Measurements from ENCODE around the gene C4BPB. TPM values are rescaled to one million over a fixed set of nuclear protein-coding genes. Genes with fewer than 3 reads are reported as not detected.

Gene C4BPB
- total and polyA plus RNA-seq, 2 of the 8 experiments (the other 6 are each of a cell fraction or from before 2014, with no cell fraction given): not detected

GRCh38 chr1:207081806-207082205 is 6.9 kb upstream of the C4BPB start:
- H3K79me1 ChIP-seq (ENCODE audit: low read depth, low read length): no peaks in the 10 kb centered on the region
- H2BK5ac ChIP-seq (ENCODE audit: low read depth, low read length): no peak overlapping the region
- no peaks in the 10 kb centered on the region for H3K23me2 ChIP-seq (ENCODE audit: low read depth, low read length)
- no peak overlapping the region for H3K56ac ChIP-seq (replicated peaks; ENCODE audit: insufficient read length, low read depth, low read length)
- H4K20me1 ChIP-seq (replicated peaks in 1 of 2; ENCODE audit: control insufficient read depth in 1 of 2, insufficient read depth in 2 of 2, low read length in 2 of 2): no peaks in the 10 kb centered on the region
- H3K23ac ChIP-seq (ENCODE audit: insufficient read length): no peak overlapping the region
- H2BK12ac ChIP-seq (ENCODE audit: low read depth, low read length): no peak overlapping the region
- H3K4me2 ChIP-seq (ENCODE audit: insufficient read depth in 1 of 2, low read depth in 2 of 2, low read length in 2 of 2): no peak overlapping the region
- no peak overlapping the region for H3K18ac ChIP-seq (ENCODE audit: extremely low read depth, low read length)
- H3K79me2 ChIP-seq (ENCODE audit: control insufficient read depth in 1 of 2, insufficient read depth in 2 of 2, low read length in 2 of 2): no peaks in the 10 kb centered on the region
- no peak overlapping the region for H2BK15ac ChIP-seq (ENCODE audit: low read length)
- no peak overlapping the region for H2BK120ac ChIP-seq (replicated peaks; ENCODE audit: low read depth, low read length)
- FAIRE-seq (no peak), DNase-seq (ENCODE audit: low read depth in 1 of 2, low spot score in 2 of 2) (no peak)
- TF ChIP-seq YY1 (IDR thresholded peaks at IDR 0.05; ENCODE audit: low read depth, low read length): no peak
- TF ChIP-seq, protein P1, sequence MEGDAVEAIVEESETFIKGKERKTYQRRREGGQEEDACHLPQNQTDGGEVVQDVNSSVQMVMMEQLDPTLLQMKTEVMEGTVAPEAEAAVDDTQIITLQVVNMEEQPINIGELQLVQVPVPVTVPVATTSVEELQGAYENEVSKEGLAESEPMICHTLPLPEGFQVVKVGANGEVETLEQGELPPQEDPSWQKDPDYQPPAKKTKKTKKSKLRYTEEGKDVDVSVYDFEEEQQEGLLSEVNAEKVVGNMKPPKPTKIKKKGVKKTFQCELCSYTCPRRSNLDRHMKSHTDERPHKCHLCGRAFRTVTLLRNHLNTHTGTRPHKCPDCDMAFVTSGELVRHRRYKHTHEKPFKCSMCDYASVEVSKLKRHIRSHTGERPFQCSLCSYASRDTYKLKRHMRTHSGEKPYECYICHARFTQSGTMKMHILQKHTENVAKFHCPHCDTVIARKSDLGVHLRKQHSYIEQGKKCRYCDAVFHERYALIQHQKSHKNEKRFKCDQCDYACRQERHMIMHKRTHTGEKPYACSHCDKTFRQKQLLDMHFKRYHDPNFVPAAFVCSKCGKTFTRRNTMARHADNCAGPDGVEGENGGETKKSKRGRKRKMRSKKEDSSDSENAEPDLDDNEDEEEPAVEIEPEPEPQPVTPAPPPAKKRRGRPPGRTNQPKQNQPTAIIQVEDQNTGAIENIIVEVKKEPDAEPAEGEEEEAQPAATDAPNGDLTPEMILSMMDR (IDR thresholded peaks at IDR 0.05; ENCODE audit: control extremely low read depth in 1 of 3, insufficient read depth in 1 of 3, low read depth in 1 of 3, low read length in 3 of 3): no peak
- TF ChIP-seq CREB1 (IDR thresholded peaks at IDR 0.05): no peak
- TF ChIP-seq SAP30 (IDR thresholded peaks at IDR 0.05; ENCODE audit: insufficient read depth, insufficient replicate concordance, low read length): no peak
- no peak overlapping the region for H3K14ac ChIP-seq (ENCODE audit: insufficient read length)
- H2AK5ac ChIP-seq (ENCODE audit: low read depth, low read length): no peak overlapping the region
- H3K9ac ChIP-seq (replicated peaks in 1 of 4; ENCODE audit: extremely low read depth in 1 of 4, low read depth in 3 of 4, low read length in 3 of 4): no peak overlapping the region
- no peak overlapping the region for H2AFZ ChIP-seq (ENCODE audit: low read length)
- no peak overlapping the region for H2BK20ac ChIP-seq (ENCODE audit: low read length)
- whole genome bisulfite sequencing, 2 experiments (ENCODE audit: extremely low coverage in 1 of 2, insufficient coverage in 1 of 2, insufficient read length in 1 of 2, insufficient replicate concordance in 2 of 2, low coverage in 1 of 2, low lambda C conversion rate in 2 of 2, missing lambda C conversion rate in 1 of 2): 88% methylated on average over 2 of the region's 2 CpGs; no CpG with 5 or more reads in 1 of the 2 experiments
- no peak overlapping the region for H3K27ac ChIP-seq (ENCODE audit: low read depth, low read length)
- H3K4me3 ChIP-seq (ENCODE audit: extremely low read depth in 1 of 4, insufficient read depth in 2 of 4, low read depth in 3 of 4, low read length in 4 of 4): no peak overlapping the region
- no peaks in the 10 kb centered on the region for H3K27me3 ChIP-seq (replicated peaks in 1 of 4; ENCODE audit: control insufficient read depth in 3 of 4, extremely low read depth in 1 of 4, insufficient read depth in 3 of 4, low read length in 3 of 4)
- no peak overlapping the region for H4K5ac ChIP-seq (ENCODE audit: insufficient read length, low read depth, low read length)
- ChIA-PET POLR2A (ENCODE audit: partially characterized antibody) (no interaction called here), CTCF (ENCODE audit: partially characterized antibody) (interaction anchor here (2.0 to 3.8 kb wide), 2 partner anchors 324 kb away, joined by 5 to 30 read pairs; no protein-coding TSS in a partner anchor)
- no peak overlapping the region for H3K4ac ChIP-seq (replicated peaks; ENCODE audit: insufficient read length, low read depth, low read length)
- H3K36me3 ChIP-seq (ENCODE audit: control insufficient read depth in 2 of 4, insufficient read depth in 4 of 4, low read length in 3 of 4): no peaks in the 10 kb centered on the region
- H4K8ac ChIP-seq (ENCODE audit: extremely low read depth, insufficient read depth, low read length): no peak overlapping the region
- H3K9me3 ChIP-seq (ENCODE audit: insufficient read depth in 2 of 2, low read depth in 1 of 2, low read length in 1 of 2): no peaks in the 10 kb centered on the region
- H3K4me1 ChIP-seq (replicated peaks in 1 of 4; ENCODE audit: control insufficient read depth in 3 of 4, insufficient read depth in 4 of 4, low read length in 3 of 4): peaks cover 0 to 3% (median 0%) of the 10 kb centered on the region in 4 experiments; a peak in 2 of 7 replicates
- H4K91ac ChIP-seq (replicated peaks; ENCODE audit: insufficient read length, low read length): no peak overlapping the region

Measured in H1 (cell line).